Brain microvascular endothelial cell (primary cell): ENCODE results near the gene STK32C.

Experiments used
- DNase-seq: peaks from one replicate; pipeline ENCODE4 v3.0.0-alpha.2; 2020
- H3K27ac ChIP-seq: fragments of 250-450 bp; sonication (Bioruptor Pico); 2 replicates; pipeline ENCODE4 v1.5.1; 2020; ENCODE audit warnings: mild to moderate bottlenecking, moderate library complexity
- H3K27me3 ChIP-seq: fragments of 250-450 bp; sonication (Bioruptor Pico); replicated peaks from 2 replicates; pipeline ENCODE4 v1.5.1; 2020; ENCODE audit warnings: mild to moderate bottlenecking
- H3K36me3 ChIP-seq: fragments of 250-450 bp; sonication (Bioruptor Pico); replicated peaks from 2 replicates; pipeline ENCODE4 v1.5.1; 2020; ENCODE audit warnings: mild to moderate bottlenecking
- H3K4me3 ChIP-seq: 2 replicates; pipeline ENCODE4 v1.5.1; 2011; ENCODE audit warnings: low read depth, mild to moderate bottlenecking, control low read depth, low read length, moderate library complexity
- in situ Hi-C: cut with HindIII; loops from 2 replicates; pipeline ENCODE4 v1.10.0; 2017; ENCODE audit warnings: low sequenced_read_pairs, low pct_ligation_motif_present
- TF ChIP-seq, protein P1 (sequence below): IDR thresholded peaks from 2 replicates; pipeline ENCODE4 v1.5.1; 2011; ENCODE audit warnings: low read depth, mild to moderate bottlenecking, moderate library complexity, low read length, control low read depth, inconsistent platforms; ENCODE audit errors: missing control alignments

STK32C gene

DNA sequence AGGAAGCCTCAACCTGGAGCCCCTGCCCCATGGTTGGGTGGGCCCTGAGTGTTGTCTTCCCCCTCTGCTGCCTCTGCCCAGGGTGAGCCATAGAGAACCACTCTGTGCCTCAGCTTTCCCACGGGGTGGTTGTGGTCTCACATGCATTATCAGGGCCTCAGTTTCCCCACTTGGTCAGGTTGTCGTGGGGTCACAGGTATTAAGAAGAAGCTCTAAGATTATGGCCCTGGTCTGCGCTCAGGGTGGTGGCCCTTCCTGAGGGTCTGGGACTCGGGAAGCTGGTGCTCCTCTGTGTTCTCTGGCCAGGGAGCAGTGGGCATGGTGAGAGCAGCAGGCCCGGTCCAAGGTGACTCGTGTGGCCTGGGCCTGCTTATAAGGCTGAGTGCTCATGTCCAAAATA, 42.0 kb upstream of the STK32C start:
- H3K36me3 ChIP-seq = no peaks in the 10 kb centered on the region
- no peak for DNase-seq
- in situ Hi-C loops = no loop called here
- H3K27me3 ChIP-seq = no peaks in the 10 kb centered on the region
- TF ChIP-seq, protein P1, sequence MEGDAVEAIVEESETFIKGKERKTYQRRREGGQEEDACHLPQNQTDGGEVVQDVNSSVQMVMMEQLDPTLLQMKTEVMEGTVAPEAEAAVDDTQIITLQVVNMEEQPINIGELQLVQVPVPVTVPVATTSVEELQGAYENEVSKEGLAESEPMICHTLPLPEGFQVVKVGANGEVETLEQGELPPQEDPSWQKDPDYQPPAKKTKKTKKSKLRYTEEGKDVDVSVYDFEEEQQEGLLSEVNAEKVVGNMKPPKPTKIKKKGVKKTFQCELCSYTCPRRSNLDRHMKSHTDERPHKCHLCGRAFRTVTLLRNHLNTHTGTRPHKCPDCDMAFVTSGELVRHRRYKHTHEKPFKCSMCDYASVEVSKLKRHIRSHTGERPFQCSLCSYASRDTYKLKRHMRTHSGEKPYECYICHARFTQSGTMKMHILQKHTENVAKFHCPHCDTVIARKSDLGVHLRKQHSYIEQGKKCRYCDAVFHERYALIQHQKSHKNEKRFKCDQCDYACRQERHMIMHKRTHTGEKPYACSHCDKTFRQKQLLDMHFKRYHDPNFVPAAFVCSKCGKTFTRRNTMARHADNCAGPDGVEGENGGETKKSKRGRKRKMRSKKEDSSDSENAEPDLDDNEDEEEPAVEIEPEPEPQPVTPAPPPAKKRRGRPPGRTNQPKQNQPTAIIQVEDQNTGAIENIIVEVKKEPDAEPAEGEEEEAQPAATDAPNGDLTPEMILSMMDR = no peak
- H3K4me3 ChIP-seq = no peak overlapping the region
- H3K27ac ChIP-seq = no peak overlapping the region

DNA sequence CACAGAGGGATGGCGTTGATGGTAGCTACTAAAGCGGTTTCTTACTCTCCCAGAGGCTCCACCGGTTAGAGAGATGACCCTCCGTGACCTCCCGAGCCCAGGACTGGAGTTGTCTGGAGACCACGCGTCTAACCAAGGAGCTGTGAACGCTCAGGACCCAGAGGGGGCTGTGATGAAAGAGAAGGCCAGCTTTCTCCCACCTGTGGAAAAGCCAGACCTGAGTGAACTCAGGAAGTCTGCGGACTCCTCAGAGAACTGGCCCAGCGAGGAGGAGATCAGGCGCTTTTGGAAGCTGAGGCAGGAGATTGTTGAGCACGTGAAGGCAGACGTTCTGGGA, 40.1 kb upstream of the STK32C start:
- H3K4me3 ChIP-seq = no peak overlapping the region
- TF ChIP-seq, protein P1 = no peak
- in situ Hi-C loops = no loop called here
- no peak for DNase-seq
- H3K36me3 ChIP-seq = no peaks in the 10 kb centered on the region
- no peaks in the 10 kb centered on the region for H3K27me3 ChIP-seq
- no peak overlapping the region for H3K27ac ChIP-seq

DNA sequence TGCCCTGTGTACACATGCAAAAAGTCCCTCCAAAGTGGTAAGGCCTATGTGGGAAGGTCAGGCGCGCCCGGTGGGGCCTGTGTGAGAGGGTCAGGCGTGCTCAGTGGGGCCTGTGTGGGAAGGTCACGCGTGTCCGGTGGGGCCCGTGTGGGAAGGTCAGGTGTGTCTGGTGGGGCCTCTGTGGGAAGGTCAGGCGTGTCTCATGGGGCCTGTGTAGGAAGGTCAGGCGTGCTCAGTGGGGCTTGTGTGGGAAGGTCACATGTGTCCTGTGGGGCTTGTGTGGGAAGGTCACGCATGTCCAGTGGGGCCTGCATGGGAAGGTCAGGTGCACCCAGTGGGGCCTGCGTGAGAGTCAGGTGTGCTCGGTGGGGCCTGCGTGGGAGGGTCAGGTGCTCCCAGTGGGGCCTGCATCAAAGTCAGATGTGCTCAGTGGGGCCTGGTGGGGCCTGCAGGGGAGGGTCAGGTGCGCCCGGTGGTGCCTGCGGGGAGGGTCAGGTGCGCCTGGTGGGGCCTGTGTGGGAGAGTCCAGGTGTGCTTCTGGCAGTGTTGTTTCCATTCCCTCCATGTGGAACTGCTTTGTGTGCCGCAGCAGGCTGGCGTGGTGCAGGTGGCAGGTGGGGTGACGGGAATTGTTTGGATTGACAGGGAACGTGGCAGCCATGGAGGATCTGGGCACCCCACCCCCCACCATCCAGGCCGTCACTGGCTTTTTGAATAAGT, 39.6 kb upstream of the STK32C start:
- H3K27ac ChIP-seq = no peak overlapping the region
- TF ChIP-seq, protein P1 = no peak
- no peak overlapping the region for H3K4me3 ChIP-seq
- in situ Hi-C loops = no loop called here
- no peaks in the 10 kb centered on the region for H3K36me3 ChIP-seq
- H3K27me3 ChIP-seq = no peaks in the 10 kb centered on the region
- DNase-seq = no peak

DNA sequence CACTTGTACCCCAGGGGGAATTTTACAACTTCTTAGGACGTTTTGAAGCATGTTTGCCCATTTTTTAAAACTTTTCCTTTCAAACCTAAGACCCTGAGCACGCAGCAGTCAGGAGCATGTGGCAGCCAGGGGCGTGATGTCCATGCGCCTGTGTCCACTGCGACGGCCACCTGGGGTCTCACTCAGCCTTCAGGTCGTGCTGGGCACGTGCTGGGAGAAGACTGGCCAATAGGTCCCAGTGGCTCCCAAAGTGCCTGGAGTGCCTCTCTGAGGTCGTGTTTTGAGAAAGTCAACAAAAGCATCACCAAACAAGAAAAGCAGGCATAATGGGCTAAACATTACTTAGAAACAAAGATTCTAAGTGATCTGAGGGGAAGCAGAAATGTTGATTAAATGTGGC, 39.1 kb upstream of the STK32C start:
- Histone ChIP-seq H3K36me3 (no peaks in the 10 kb centered on the region), H3K4me3 (no peak overlapping the region), H3K27me3 (no peaks in the 10 kb centered on the region), H3K27ac (no peak overlapping the region)
- no peak for DNase-seq
- in situ Hi-C loops = no loop called here
- TF ChIP-seq, protein P1 = no peak

DNA sequence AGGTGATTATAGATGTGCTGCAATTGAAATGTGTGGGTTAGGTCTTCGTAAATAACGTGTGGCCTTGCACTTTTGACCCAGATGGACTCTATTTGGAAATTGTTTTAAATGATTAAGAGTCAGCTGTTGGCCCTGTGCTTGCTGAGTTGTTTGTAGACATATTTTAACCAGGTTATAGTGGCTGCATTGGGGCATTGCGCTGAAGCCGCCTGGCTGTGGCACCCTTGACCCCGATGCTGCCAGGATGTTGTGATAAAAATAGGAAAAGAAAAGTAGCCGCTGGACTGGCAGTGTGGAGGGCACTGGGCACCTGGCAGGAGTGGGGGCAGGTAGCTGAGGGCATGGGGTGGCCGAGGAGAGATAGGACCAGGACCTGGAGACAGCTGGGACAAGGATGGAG, 37.6 kb upstream of the STK32C start:
- TF ChIP-seq, protein P1 = no peak
- no peak for DNase-seq
- Histone ChIP-seq H3K27me3 (no peaks in the 10 kb centered on the region), H3K27ac (no peak overlapping the region), H3K4me3 (no peak overlapping the region), H3K36me3 (no peaks in the 10 kb centered on the region)
- in situ Hi-C loops = no loop called here

DNA sequence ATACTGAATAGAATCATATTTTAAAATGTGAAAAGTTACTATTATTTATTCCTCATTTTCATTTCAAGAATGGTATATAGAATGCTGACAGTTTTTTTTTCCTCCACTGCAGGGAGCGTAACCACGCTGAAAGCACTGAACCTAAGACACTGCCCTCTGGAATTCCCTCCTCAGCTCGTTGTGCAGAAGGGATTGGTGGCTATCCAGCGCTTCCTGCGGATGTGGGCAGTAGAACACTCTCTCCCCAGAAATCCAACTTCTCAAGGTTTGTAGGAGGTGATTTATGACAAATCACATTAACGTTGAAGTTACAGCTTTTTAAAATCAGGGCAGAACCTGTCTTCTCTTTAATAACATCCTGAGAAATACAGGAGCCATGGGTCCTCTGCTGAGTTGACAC, 36.6 kb upstream of the STK32C start:
- Histone ChIP-seq H3K4me3 (no peak overlapping the region), H3K27me3 (no peaks in the 10 kb centered on the region), H3K36me3 (no peaks in the 10 kb centered on the region), H3K27ac (no peak overlapping the region)
- TF ChIP-seq, protein P1 = no peak
- no peak for DNase-seq
- in situ Hi-C loops = no loop called here
